Right kidney (tissue), 1 donor: ENCODE results near the gene FOXL2.

ENCODE experiments used
- DNase-seq: peaks from one replicate; pipeline ENCODE4 v3.0.0-alpha.2; 2016

Gene FOXL2

DNA sequence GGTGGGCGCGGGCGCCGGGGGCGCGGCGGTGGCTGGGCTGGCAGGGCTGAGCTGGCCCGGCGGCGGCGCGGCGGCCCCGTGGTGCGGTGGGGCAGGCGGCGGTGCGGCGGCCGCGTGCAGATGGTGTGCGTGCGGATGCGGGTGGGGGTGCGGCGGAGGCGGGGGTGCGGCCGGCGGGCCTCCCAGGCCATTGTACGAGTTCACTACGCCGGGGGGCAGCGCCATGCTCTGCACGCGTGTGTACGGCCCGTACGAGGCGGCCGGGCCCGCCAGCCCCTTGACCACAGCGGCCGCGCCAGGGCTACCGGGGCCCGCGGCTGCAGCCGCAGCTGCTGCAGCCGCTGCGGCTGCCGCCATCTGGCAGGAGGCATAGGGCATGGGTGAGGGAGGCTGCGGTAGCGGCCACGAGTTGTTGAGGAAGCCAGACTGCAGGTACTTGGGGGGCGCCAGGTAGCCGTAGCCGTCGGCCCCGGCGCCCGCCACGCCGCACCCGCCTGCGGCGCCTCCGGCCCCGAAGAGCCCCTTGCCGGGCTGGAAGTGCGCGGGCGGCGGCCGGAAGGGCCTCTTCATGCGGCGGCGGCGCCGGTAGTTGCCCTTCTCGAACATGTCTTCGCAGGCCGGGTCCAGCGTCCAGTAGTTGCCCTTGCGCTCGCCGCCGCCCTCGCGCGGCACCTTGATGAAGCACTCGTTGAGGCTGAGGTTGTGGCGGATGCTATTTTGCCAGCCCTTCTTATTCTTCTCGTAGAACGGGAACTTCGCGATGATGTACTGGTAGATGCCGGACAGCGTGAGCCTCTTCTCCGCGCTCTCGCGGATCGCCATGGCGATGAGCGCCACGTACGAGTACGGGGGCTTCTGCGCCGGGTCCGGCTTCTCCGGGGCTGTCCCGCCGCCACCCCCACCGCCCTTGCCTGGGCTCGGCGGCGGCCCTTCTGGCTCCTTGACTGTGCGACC is 951 bp downstream of the FOXL2 start:
- DNase-seq = peak; percentile 73

DNA sequence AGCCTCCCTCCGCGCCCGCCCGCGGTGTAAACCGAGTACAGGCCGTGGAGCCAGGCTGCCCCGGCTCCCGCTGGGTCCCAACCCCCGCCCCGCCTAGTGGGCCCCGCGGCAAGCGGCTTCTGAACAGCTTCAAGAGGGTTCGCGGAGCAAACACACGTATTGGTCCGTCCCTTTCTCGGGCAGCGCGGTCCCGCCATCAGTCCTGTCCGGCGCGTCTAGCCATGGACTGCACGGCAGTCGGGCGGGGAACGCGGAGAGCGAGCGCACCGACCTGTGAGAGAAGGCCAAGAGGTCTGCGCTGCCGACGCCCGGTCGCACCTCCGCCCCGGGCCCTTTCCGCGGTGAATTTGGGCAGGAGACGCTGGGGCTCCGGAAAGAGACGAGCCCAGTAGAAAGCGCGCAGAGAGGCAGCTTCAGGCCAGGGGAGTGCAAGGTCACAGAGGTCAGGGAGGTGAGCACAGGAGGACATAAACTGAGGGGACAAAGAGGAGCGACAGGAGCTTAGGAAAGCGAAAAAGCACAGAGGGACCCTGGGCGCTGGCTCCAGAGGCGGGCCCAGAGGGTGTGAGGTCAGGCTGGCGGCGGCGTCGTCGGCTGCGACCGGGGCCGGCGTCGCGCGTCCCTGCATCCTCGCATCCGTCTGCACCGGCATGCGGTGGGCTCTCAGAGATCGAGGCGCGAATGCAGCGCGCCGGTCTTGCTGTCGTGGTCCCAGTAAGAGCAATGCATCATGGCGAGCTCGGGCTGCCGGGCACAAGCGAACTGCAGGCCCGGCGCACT is 1.8 kb downstream of the FOXL2 start:
- peak; percentile 76 for DNase-seq

DNA sequence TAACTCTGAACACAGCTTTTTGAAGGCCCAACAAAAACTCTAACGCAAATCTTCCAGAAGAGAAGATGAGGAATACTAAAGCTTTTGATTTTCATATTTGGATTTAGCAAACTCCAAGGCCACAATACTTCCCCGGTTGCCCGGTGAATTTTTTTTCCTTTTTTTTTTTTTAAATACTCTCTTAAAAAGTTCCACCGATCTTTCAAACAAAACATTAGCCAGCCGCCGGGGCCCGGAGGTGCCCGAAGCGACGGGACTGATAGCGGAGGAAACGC is 2.3 kb downstream of the FOXL2 start:
- DNase-seq = no peak

- DNase-seq = peak; percentile 86
Measured at GRCh38 chr3:138943724-138944653, 2.9 kb downstream of the FOXL2 start.

DNA sequence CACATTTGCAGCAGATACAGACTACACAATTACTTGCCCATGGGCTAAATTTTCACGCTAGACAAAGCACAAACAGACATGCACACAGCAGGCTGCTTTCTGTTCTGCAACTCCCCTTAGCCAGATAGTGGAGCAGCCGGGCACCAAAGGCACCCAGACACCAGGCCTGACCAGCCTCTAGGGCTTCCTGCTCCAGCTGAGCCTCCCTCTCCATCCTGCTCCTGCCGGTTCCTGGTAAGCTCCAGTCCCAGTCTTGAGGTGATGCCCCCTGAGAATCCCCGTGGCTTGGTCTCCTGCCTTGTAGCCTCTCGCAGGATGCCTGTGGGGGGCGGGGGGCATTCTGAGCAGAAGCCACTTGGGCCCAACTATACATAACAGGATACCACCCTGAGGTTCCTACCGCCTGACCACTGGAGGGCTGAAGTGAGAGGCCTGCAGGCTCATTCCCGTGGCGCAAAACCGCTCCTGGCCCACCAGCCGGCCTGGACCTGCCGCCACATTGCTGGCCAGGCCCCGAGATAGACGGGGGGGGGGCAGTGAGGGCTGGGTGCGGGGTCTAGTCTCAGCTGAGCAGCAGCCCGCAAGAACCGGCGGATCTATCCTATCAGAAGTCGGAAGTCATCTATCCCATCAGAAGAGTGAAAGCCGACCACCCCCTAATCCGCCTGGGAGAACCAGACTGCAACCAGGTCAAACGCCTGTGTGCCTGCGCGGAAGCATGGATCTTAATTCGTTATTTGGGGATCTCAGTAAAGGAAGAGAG is 3.9 kb downstream of the FOXL2 start:
- peak; percentile 63 for DNase-seq

- DNase-seq = no peak
Measured at GRCh38 chr3:138942271-138942670, 4.7 kb downstream of the FOXL2 start.

- DNase-seq = peak; percentile 42
Measured at GRCh38 chr3:138941259-138941885, 5.6 kb downstream of the FOXL2 start.

GRCh38 chr3:138940446-138940845 is 6.5 kb downstream of the FOXL2 start:
- peak; percentile 18 for DNase-seq

DNA sequence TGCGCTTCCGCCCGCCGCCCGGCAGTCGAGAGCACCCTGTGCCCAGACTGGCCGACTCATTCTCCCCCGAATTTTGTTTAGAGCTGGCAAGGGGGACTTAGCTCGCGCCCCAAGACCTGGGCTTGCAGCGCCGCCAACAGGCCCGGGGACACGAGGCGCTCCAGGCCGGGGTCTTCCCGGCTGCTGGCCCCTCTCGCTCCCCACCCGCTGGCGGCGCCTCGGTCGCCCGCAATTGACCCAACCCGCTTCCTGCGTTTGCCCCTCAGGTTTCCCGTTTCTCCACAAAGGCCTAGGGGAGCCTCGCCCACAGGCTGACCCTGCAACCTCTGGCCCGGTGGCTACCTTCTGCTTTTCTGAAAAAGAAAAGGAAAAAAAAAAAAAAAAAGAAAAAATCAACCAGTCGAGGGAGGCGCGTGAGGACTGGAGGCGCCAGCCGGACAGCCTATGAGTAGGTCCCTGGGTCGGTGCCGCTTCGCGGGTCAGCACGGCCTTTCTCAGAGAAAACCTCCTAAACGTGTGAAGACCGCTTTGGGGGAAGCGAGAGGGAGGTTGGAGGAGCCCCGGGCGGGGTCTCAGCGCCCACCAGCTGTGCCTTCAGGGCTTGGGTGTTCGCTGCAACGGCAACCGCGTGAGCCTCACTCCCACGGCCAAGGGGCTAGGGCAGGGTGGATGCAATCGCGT is 7.2 kb downstream of the FOXL2 start:
- DNase-seq = peak; percentile 47

GRCh38 chr3:138938877-138939560 is 7.9 kb downstream of the FOXL2 start:
- peak; percentile 48 for DNase-seq

- peak; percentile 67 for DNase-seq
Measured at GRCh38 chr3:138938056-138938876, 8.7 kb downstream of the FOXL2 start.

GRCh38 chr3:138937690-138938055 is 9.3 kb downstream of the FOXL2 start:
- peak; percentile 60 for DNase-seq

- DNase-seq = peak; percentile 46
Measured at GRCh38 chr3:138936741-138937689, 9.9 kb downstream of the FOXL2 start.

GRCh38 chr3:138935863-138936740 is 10.8 kb downstream of the FOXL2 start:
- peak; percentile 89 for DNase-seq

DNA sequence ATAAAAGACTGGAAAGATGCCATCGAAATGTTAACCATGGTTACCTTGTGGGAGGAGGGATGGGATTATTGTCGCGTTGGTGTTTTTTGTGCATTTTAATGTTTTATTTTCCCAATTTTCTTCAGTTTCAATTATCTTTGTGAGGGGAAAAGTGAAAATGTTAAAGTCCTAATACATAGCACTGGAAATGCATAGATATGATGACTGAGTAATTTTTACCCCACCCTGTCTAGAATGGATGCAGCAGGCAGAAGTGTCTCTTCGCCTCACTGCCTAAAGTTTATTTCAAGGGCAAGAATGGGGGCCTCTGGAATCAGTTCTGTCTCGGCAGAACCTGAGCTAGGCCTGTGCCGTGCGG is 11.5 kb downstream of the FOXL2 start:
- no peak for DNase-seq

GRCh38 chr3:138933981-138934691 is 12.8 kb downstream of the FOXL2 start:
- DNase-seq = no peak
